ENCODE data around the gene MYO7B. TPM values are rescaled to one million over a fixed set of nuclear protein-coding genes. Genes with fewer than 3 reads are reported as not detected.
A peak's percentile ranks its signal among the peaks of the same experiment; 100 is the strongest.
"Not testable (repeated sequence)": the region's sequence is repeated elsewhere in the genome, so short reads cannot be mapped to it uniquely, and the experiment has no call there.

The MYO7B gene
- total RNA-seq, 1 donor from 2014 or later: 1.7 TPM

- TF ChIP-seq CTCF (conservative IDR thresholded peaks at IDR 0.05): no peak
- Mint-ChIP-seq H3K27ac (no peak overlapping the region), H3K4me3 (no peak overlapping the region), H3K9me3 (no peaks in the 10 kb centered on the region), H3K27me3 (peaks cover 14% of the 10 kb centered on the region), H3K36me3 (no peaks in the 10 kb centered on the region), H3K4me1 (ENCODE audit: unreplicated experiment) (no peaks in the 10 kb centered on the region)
- DNase-seq (ENCODE audit: extremely low spot score, unreplicated experiment): no peak
These were observed 31.9 kb downstream of the MYO7B start for GRCh38 chr2:127567351-127567854.

GRCh38 chr2:127568128-127568527, 32.6 kb downstream of the MYO7B start:
- Mint-ChIP-seq H3K4me3 (no peak overlapping the region), H3K9me3 (no peaks in the 10 kb centered on the region), H3K27me3 (peaks cover 14% of the 10 kb centered on the region), H3K36me3 (no peaks in the 10 kb centered on the region), H3K4me1 (ENCODE audit: unreplicated experiment) (no peaks in the 10 kb centered on the region), H3K27ac (no peak overlapping the region)
- TF ChIP-seq CTCF (conservative IDR thresholded peaks at IDR 0.05): no peak
- no peak for DNase-seq (ENCODE audit: extremely low spot score, unreplicated experiment)

- Mint-ChIP-seq H3K4me1 (ENCODE audit: unreplicated experiment) (no peaks in the 10 kb centered on the region), H3K36me3 (no peaks in the 10 kb centered on the region), H3K4me3 (no peak overlapping the region), H3K27ac (no peak overlapping the region), H3K27me3 (peaks cover 15% of the 10 kb centered on the region), H3K9me3 (no peaks in the 10 kb centered on the region)
- TF ChIP-seq CTCF (conservative IDR thresholded peaks at IDR 0.05): no peak
- DNase-seq (ENCODE audit: extremely low spot score, unreplicated experiment): no peak
These were observed 34.2 kb downstream of the MYO7B start for GRCh38 chr2:127569666-127570065.

- TF ChIP-seq CTCF (conservative IDR thresholded peaks at IDR 0.05): no peak
- Mint-ChIP-seq H3K36me3 (no peaks in the 10 kb centered on the region), H3K9me3 (no peaks in the 10 kb centered on the region), H3K27me3 (peaks cover 15% of the 10 kb centered on the region), H3K27ac (no peak overlapping the region), H3K4me3 (no peak overlapping the region), H3K4me1 (ENCODE audit: unreplicated experiment) (no peaks in the 10 kb centered on the region)
- peak; percentile 54 for DNase-seq (ENCODE audit: extremely low spot score, unreplicated experiment)
These were observed 35.1 kb downstream of the MYO7B start for GRCh38 chr2:127570282-127571250.

GRCh38 chr2:127572352-127572751, 36.9 kb downstream of the MYO7B start:
- not testable (repeated sequence) for H3K27ac Mint-ChIP-seq; H3K4me1 Mint-ChIP-seq (ENCODE audit: unreplicated experiment); DNase-seq (ENCODE audit: extremely low spot score, unreplicated experiment); H3K9me3 Mint-ChIP-seq; H3K4me3 Mint-ChIP-seq; H3K36me3 Mint-ChIP-seq
- H3K27me3 Mint-ChIP-seq: peaks cover 15% of the 10 kb centered on the region

GRCh38 chr2:127572841-127573240, 37.4 kb downstream of the MYO7B start:
- DNase-seq (ENCODE audit: extremely low spot score, unreplicated experiment): peak; percentile 20
- H3K27ac Mint-ChIP-seq: no peak overlapping the region
- H3K27me3 Mint-ChIP-seq: peaks cover 15% of the 10 kb centered on the region
- H3K4me3 Mint-ChIP-seq: no peak overlapping the region
- no peaks in the 10 kb centered on the region for H3K36me3 Mint-ChIP-seq
- no peak for TF ChIP-seq CTCF (conservative IDR thresholded peaks at IDR 0.05)
- no peaks in the 10 kb centered on the region for H3K9me3 Mint-ChIP-seq
- no peaks in the 10 kb centered on the region for H3K4me1 Mint-ChIP-seq (ENCODE audit: unreplicated experiment)
